NCI-H526 (cell line): Measurements from ENCODE around the gene EDEM3.
"Not testable (repeated sequence)": the region's sequence is repeated elsewhere in the genome, so short reads cannot be mapped to it uniquely, and the experiment has no call there.

ENCODE experiments used
- DNase-seq, 2 experiments: peaks; one replicate each; lab custom pipeline; 2025; lab: John Stamatoyannopoulos, UW

EDEM3 gene

DNA sequence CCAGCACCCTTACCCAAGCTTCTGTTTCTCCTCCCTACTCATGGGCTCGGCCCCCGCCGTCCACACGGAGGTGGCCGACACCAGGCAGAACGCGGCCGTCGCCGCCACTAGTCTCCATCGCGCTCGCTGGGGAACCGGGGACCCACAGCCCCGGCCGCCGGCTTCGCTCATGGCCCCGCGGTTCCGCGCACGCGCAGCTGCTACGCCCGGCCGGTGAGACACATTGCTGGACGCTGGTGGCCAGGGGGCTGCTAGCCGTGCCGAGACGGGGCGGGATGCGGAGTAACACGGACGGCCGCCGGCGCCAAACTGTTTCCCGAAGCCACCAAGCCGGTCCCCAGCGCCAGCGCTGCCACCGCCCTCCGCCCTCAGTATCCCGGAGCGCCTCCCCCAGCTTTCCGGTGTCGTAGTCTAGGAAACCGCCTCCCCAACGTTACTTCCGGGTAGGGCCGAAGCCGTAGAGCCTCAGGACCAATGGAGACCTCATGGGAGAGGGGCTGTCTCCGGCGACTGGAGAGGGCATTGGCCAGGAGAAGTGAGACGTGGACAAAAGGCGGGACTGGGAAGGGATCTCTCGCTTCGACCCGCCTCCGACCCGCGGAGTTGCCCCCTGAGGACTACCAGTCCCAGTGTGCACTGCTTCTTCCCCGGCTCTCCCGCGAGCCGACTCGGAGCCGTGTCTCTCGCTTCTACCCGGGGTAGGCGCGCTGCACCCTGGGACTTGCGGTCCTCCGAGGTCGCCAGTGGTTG, at the start of gene EDEM3:
TSS of gene EDEM3 (minus strand) at position 383 of the 750 bp plus-strand sequence. CDS start at position 171, 212 bp downstream.
- DNase-seq, result peak; percentile 100

- no peak for DNase-seq
Measured at GRCh38 chr1:184804220-184804619, 49.6 kb upstream of the EDEM3 start.

DNA sequence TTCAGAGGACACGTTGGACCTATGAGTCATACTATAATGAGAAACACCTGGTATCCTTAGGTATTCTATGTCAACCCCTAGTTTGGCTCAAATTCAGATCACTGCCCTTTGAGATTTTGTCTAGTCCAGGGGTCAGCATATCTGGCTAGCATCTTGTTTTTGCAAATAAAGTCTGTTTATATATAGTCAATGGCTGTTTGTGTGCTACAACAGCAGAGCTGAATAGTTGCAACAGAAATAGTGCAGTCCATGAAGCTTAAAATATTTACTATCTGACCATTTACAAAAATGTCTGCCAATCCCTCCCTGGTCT, 48.5 kb upstream of the EDEM3 start:
- DNase-seq, result no peak

- DNase-seq, result no peak
Measured at GRCh38 chr1:184802354-184803179, 47.9 kb upstream of the EDEM3 start.

DNA sequence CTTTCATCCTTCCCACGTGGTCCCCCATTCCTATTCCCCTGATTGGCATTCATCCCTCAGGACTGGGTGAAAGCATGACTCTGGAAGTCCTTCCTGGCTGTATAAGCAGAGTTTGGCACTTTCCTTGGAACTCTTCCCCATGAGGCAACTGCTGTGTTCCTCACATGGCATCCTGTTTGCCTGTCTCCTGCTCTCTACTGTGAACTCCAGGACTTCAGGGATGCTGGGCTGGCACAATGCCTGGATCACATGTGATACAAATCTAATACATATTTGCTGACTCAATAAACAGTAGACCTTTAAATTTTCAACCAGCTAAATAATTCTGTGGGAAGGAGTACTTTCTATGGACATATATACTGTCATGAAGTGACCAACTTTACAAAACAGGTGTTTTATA, 46.8 kb upstream of the EDEM3 start:
- no peak for DNase-seq

- no peak for DNase-seq
Measured at GRCh38 chr1:184800876-184801275, 46.2 kb upstream of the EDEM3 start.

- DNase-seq, result no peak
Measured at GRCh38 chr1:184793967-184794366, 39.3 kb upstream of the EDEM3 start.

- no peak for DNase-seq
Measured at GRCh38 chr1:184792450-184792969, 37.9 kb upstream of the EDEM3 start.

- DNase-seq, result no peak
Measured at GRCh38 chr1:184791550-184791900, 36.9 kb upstream of the EDEM3 start.

DNA sequence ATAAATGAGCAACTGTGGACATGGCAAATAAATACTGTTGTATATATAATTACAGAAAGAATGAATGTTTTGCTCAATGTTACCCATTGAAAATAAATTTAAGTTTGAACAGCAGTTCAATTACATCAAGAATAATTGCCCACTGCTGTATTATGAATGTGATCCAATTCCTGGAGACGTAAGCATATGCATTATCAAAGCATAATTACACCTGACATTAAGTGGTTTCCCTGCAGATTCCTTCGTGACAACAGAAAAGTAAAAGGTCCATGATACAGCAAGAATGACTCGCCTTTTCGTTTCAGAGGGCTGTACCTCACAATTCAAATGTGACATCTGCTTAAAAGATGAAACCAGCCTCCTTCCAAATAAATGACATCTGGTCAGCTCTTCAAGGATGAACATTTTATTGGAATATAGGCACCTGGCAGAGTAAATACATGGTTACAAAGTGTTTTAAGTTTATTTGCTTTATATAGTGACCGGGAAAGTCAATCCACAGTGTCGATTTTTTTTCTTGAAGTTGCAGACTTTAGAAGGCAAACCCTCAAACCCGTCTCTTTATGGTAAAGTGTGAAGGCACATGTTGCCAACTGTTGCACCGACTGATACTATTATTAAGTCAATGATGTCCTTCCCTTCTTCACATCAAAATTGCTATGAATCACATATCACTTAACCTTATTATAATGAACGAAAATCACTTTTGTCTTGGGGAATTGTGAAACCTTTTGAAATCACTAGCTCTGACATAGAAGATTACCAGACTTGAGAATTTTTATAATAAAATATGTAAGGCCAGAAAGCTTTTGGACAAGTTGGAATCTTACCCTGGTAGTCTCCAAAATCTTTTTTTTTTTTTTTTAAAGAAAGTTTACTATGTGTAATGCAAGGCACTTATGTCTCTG, 36.2 kb upstream of the EDEM3 start:
- DNase-seq, result no peak

- no peak for DNase-seq
Measured at GRCh38 chr1:184789884-184790283, 35.2 kb upstream of the EDEM3 start.

- no peak for DNase-seq
Measured at GRCh38 chr1:184788970-184789369, 34.3 kb upstream of the EDEM3 start.

DNA sequence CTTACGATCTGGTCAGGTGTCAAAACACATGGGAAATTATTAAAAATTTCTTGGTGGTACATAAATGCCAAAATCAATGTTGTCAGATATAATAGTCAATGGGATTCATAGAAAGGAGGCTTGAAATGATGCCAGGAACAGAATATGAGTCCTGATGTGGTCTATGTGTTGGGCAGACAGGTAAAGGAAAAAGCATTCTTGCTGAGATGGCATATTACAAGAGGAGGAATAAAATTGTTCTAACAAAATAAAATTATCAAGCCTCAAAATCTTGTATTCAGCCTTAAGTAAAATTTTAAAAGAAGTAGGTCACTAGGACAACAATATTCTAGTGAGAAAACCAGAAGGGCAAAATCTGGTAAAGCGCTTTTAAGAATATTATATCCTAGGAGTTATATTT, 30.9 kb upstream of the EDEM3 start:
- no peak for DNase-seq

DNA sequence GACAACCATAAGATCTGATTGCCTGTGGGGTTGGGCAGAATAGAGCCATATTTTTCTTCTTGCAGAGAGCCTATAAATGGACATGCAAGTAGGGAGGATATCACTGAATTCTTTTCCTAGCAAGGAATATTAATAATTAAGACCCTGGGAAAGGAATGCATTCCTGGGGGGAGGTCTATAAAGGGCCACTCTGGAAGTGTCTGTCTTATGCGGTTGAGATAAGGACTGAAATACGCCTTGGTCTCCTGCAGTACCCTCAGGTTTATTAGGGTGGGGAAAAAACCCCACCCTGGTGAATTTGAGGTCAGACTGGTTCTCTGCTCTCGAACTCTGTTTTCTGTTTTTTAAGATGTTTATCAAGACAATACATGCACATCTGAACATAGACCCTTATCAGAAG, 29.1 kb upstream of the EDEM3 start:
- not testable (repeated sequence) for DNase-seq

DNA sequence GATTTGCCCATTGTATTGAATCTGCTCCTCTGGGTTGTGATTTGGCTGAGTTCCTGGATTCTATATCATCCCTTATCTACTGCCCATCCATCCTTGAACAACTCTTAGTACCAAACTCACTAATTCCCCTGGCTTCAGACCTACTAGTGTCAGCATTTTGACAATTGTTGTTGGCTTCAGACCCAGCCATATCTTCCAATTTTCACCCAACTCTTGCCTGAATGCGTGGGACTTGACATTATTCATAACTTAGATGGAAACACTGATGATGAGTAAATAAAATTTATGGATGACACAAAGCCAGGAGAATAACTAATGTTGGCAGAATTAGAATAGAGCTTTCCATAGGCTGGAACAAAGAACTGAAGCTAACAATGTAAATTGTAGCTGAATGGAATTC, 27.3 kb upstream of the EDEM3 start:
- no peak for DNase-seq

DNA sequence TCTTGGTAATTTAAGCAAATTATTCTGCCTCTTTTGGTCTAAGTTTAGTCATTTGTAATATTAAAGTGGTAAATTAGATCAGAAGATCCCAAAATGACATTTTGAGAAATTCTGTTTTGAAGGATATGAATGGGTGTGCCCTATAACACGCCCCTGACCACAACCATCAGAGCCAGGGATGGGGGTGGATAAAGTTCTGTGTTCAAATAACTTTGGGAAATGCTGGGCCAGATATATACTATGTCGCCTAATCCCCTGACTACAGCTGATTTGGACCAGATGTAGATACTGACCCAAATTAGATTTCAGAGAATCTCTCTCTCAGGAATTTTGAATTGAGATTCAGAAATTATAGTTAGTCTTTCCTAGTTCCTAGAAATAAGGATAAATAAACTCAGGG, 21.2 kb upstream of the EDEM3 start:
- no peak for DNase-seq

- no peak for DNase-seq
Measured at GRCh38 chr1:184775329-184775728, 20.7 kb upstream of the EDEM3 start.

- DNase-seq, result no peak
Measured at GRCh38 chr1:184773762-184774320, 19.2 kb upstream of the EDEM3 start.

DNA sequence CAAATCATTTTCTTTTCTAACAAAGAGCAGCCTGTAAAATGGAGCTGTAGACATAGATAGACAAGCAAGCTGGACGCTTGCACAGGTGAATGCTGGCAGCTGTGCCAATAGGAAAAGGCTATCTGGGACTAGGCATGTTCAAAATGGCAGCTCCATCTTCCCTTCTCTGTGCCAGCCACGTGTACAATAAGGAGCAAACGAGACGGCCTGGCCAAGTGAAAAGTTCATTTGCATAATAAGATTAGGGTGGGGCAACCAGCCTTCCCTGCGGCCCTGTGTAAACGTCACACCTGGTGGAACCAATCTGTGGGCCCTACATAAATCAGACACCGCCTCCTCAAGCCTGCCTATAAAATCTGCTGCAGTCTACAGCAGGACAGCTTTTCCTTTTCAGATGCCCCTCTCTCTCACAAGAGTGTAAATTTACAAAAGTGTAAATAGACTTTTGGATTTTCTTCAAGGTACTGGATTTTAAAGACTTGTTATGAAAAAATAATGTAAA, 16.6 kb upstream of the EDEM3 start:
- DNase-seq, result peak; percentile 89 to 92

DNA sequence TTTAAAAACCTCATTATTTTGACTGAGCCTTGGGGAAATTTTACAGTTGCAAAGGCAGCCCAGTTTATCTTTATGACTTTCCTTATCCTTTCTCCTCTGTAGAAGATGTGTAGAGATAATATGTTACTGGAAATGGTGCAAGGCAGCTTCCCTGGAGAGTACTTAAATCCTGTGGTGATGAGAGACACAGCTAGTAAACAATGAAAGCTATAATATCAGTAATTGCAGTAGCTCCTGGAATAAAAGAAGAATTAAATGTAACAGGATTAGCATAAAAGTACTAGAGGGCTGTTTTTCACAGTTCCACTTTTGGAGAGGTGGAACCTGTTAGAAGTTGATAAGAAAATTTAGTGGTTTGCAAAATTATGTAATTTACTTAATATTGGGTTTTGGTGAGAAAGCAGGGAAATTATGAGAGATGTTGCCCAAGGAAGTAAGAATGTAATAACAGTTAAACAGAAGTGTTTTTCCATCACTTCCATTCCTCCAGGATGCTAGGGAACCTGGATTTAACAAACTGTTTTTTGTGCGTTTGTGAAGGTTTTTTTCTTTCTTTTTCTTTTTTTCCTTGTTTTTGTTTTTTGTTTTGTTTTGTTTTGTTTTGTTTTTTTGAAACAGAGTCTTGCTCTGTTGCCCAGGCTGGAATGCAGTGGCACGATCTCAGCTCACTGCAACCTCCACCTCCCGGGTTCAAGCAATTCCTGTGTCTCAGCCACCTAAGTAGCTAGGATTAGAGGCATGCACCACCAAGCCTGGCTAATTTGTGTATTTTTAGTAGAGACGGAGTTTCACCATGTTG, 15.7 kb upstream of the EDEM3 start:
- peak; percentile 53 to 76 for DNase-seq

DNA sequence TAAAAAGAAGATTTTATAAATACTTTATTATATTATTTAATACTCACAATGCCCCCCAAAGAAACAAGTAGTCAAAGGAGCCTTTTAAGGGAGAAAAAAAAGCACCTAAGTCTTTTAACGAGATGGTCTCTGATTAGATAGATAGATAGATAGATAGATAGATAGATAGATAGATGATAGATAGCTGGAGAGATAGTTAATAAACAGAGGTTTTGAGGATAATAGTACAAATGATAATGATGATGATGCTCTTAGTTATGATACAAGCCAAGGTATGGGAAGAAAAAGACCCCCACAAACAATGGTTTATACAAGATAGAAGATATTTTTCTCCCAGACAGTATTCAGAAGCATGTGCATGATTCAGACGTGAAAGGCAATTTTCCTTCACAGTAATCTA, 14.6 kb upstream of the EDEM3 start:
- no peak for DNase-seq
